A549 (cell line): Measurements from ENCODE around the gene NSL1. TPM values are rescaled to one million over a fixed set of nuclear protein-coding genes. Genes with fewer than 3 reads are reported as not detected.
A peak's percentile ranks its signal among the peaks of the same experiment; 100 is the strongest.

Experiments
- ATAC-seq, 2 experiments: fragments of 200-7000 bp in 1 of 2; fragments of >200 bp in 1 of 2; cut with Nextera tagmentation in 1 of 2; cut with Tn5 transposase in 1 of 2; 3 replicates each; pipeline versions ENCODE4 v1.8.0 to v1.9.1; 2018 to 2020; ENCODE audit warnings: mild to moderate bottlenecking in 1 of 2, moderate library complexity in 1 of 2
- CTCF ChIA-PET: fragments of 300-600 bp; sonication (Branson Sonifier 250); formaldehyde crosslinking; extraction: SDS; loops from one replicate; lab custom pipeline; 2021; ENCODE audit warnings: antibody characterized with exemption, inconsistent platforms; lab: Yijun Ruan, JAX
- POLR2A ChIA-PET: fragments of 350-600 bp; formaldehyde crosslinking; extraction: SDS; loops from one replicate; lab custom pipeline; 2021; ENCODE audit warnings: antibody characterized with exemption, inconsistent platforms; lab: Yijun Ruan, JAX
- DNase-seq, 2 experiments: peaks; one replicate each; pipeline versions ENCODE4 v3.0.0 to v3.0.0-alpha.2; 2011 to 2016; ENCODE audit warnings: low read depth in 1 of 2, low spot score in 1 of 2
- FAIRE-seq: peaks from 2 replicates; lab custom pipeline; 2011; peaks lifted over from hg19 to GRCh38; lab: Jason Lieb, UNC
- H3K27ac ChIP-seq, 2 experiments: fragments of >200 bp; sonication (Bioruptor Twin); formaldehyde crosslinking; 3 replicates each; pipeline ENCODE4 v1.5.1; 2016 to 2017
- H3K4me1 ChIP-seq: fragments of >200 bp; sonication (Bioruptor Twin); formaldehyde crosslinking; 3 replicates; pipeline ENCODE4 v1.6.1; 2016
- H3K4me2 ChIP-seq: fragments of >200 bp; sonication (Bioruptor Twin); formaldehyde crosslinking; 3 replicates; pipeline ENCODE4 v1.6.1; 2016
- H3K4me3 ChIP-seq: fragments of >200 bp; sonication (Bioruptor Twin); formaldehyde crosslinking; 3 replicates; pipeline ENCODE4 v1.5.1; 2016
- H3K9me3 ChIP-seq: fragments of >200 bp; sonication (Bioruptor Twin); formaldehyde crosslinking; 3 replicates; pipeline ENCODE4 v1.6.1; 2016
- BHLHE40 ChIP-seq: IDR thresholded peaks from 2 replicates; pipeline ENCODE4 v1.6.1; 2012; ENCODE audit warnings: low read depth, low read length, inconsistent platforms
- CHD4 ChIP-seq: fragments of 200-600 bp; sonication (generic); IDR thresholded peaks from 2 replicates; pipeline ENCODE4 v1.6.1; 2016; ENCODE audit warnings: antibody characterized with exemption, mild to moderate bottlenecking, borderline replicate concordance
- CTCF ChIP-seq: fragments of >200 bp; sonication (Bioruptor Twin); formaldehyde crosslinking; IDR thresholded peaks from 3 replicates; pipeline ENCODE4 v1.5.1; 2016
- EP300 ChIP-seq, 2 experiments: fragments of >200 bp; sonication (Bioruptor Twin); formaldehyde crosslinking; IDR thresholded peaks; 2 replicates in 1 of 2; 3 replicates in 1 of 2; pipeline ENCODE4 v1.6.1; 2016 to 2017
- FOXS1 ChIP-seq: fragments of 250-450 bp; sonication (Bioruptor Pico); IDR thresholded peaks from 2 replicates; pipeline ENCODE4 v1.5.0; 2020; ENCODE audit warnings: mild to moderate bottlenecking, moderate library complexity
- HEYL ChIP-seq: fragments of 250-450 bp; sonication (Bioruptor Pico); IDR thresholded peaks from 2 replicates; pipeline ENCODE4 v1.8.0; 2021; ENCODE audit warnings: mild to moderate bottlenecking, moderate library complexity
- HOXB13 ChIP-seq: fragments of 250-450 bp; sonication (Bioruptor Pico); IDR thresholded peaks from 2 replicates; pipeline ENCODE4 v1.5.0; 2020; ENCODE audit warnings: low read depth, mild to moderate bottlenecking, moderate library complexity
- JUNB ChIP-seq: fragments of >200 bp; sonication (Bioruptor Twin); formaldehyde crosslinking; IDR thresholded peaks from 2 replicates; pipeline ENCODE4 v1.6.1; 2016
- KDM1A ChIP-seq: fragments of 200-600 bp; sonication (generic); IDR thresholded peaks from 2 replicates; pipeline ENCODE4 v1.6.1; 2016; ENCODE audit warnings: low read depth, mild to moderate bottlenecking
- MAX ChIP-seq: IDR thresholded peaks from 2 replicates; pipeline ENCODE4 v1.6.1; 2012
- MAZ ChIP-seq: fragments of 150-350 bp; IDR thresholded peaks from 2 replicates; pipeline ENCODE4 v1.6.1; 2014; ENCODE audit warnings: antibody characterized with exemption, low read depth, low read length, borderline replicate concordance
- NFE2L2 ChIP-seq: fragments of 150-350 bp; conservative IDR thresholded peaks from 2 replicates; pipeline ENCODE4 v1.6.1; 2014; ENCODE audit warnings: low read length
- NR3C1 ChIP-seq: fragments of >200 bp; sonication (Bioruptor Twin); formaldehyde crosslinking; IDR thresholded peaks from 3 replicates; pipeline ENCODE4 v1.6.1; 2017
- PBX3 ChIP-seq: IDR thresholded peaks from 2 replicates; pipeline ENCODE4 v1.6.1; 2012
- PHF8 ChIP-seq: fragments of 200-600 bp; sonication (generic); IDR thresholded peaks from 2 replicates; pipeline ENCODE4 v1.6.1; 2016; ENCODE audit warnings: low read depth, mild to moderate bottlenecking, antibody characterized with exemption, moderate library complexity, borderline replicate concordance
- RAD21 ChIP-seq, 2 experiments: fragments of >200 bp in 1 of 2; sonication (Bioruptor Twin) in 1 of 2; formaldehyde crosslinking in 1 of 2; IDR thresholded peaks in 1 of 2; conservative IDR thresholded peaks in 1 of 2; 2 replicates in 1 of 2; 3 replicates in 1 of 2; pipeline ENCODE4 v1.6.1; 2012 to 2018; ENCODE audit warnings: inconsistent platforms in 1 of 2
- RCOR1 ChIP-seq: fragments of 150-350 bp; IDR thresholded peaks from 2 replicates; pipeline ENCODE4 v1.6.1; 2014; ENCODE audit warnings: antibody characterized with exemption, low read length, low read depth
- SMC3 ChIP-seq: fragments of >200 bp; sonication (Bioruptor Twin); formaldehyde crosslinking; IDR thresholded peaks from 3 replicates; pipeline ENCODE4 v1.6.1; 2018; ENCODE audit warnings: inconsistent platforms
- ZFP36 ChIP-seq: fragments of 450-650 bp; IDR thresholded peaks from 2 replicates; pipeline ENCODE4 v1.6.1; 2014; ENCODE audit warnings: borderline replicate concordance; ENCODE audit not compliant: partially characterized antibody
- WGBS: methylation state at CpG from one replicate; pipeline ENCODE4 v1.1.6; 2017; ENCODE audit errors: missing lambda C conversion rate; 5-methylcytosine and 5-hydroxymethylcytosine counted together
- polyA plus RNA-seq, 4 experiments: library from polyadenylated mRNA; depleted of rRNA in 3 of 4; stranded (reverse); fragments of >200 nt; fragmentation: RNase III in 1 of 4; extraction: RNeasy Plus Mini Kit Qiagen cat#74134 plus additional on column Dnase treatment in 1 of 4; gene quantifications; 2 replicates in 3 of 4; 3 replicates in 1 of 4; pipeline ENCODE4 v1.2.3, GENCODE V29; 2011 to 2017
- TF ChIP-seq, protein P1 (sequence below): fragments of 150-350 bp; IDR thresholded peaks from 2 replicates; pipeline ENCODE4 v1.6.1; 2014; ENCODE audit warnings: low read depth, mild to moderate bottlenecking, low read length
- TF ChIP-seq, protein P2 (sequence below): fragments of >200 bp; sonication (Bioruptor Twin); formaldehyde crosslinking; IDR thresholded peaks from 2 replicates; pipeline ENCODE4 v1.6.1; 2016
- TF ChIP-seq, protein P3 (sequence below): IDR thresholded peaks from 2 replicates; pipeline ENCODE4 v1.6.1; 2012; ENCODE audit warnings: low read depth, borderline replicate concordance

Gene NSL1
- polyA plus RNA-seq, 2 of the 4 experiments (the other 2 are of a cell fraction) = 44.9 to 47.9 TPM

GRCh38 chr1:212700892-212701819 is 90.4 kb downstream of the NSL1 start:
- peaks cover 16% of the 10 kb centered on the region; the same call in 2 of the 3 replicates for H3K4me1 ChIP-seq
- POLR2A ChIA-PET = interaction anchor here (0.9 to 1.3 kb wide), 3 partner anchors 33 to 92 kb away, joined by 3 to 4 read pairs (median 3); no protein-coding TSS in a partner anchor
- peak overlapping the region; percentile 92 for H3K4me2 ChIP-seq
- FAIRE-seq = no peak
- H3K9me3 ChIP-seq = no peaks in the 10 kb centered on the region
- H3K4me3 ChIP-seq = peak overlapping the region; percentile 95
- CTCF ChIA-PET = interaction anchor here (0.6 to 2.4 kb wide), 25 partner anchors 16 to 630 kb away, joined by 3 to 33 read pairs (median 3); no protein-coding TSS in a partner anchor
- peak; percentile 38 to 74 for DNase-seq
- peak; percentile 47 for TF ChIP-seq CTCF
- no peak for TF ChIP-seq HOXB13 (CRISPR knock-in tag)
- TF ChIP-seq RAD21 (conservative IDR thresholded peaks at IDR 0.05 in 1 of 2, IDR thresholded peaks at IDR 0.05 in 1 of 2) = peak in 1 of 2 experiments; percentile 36; a peak in 1 of 5 replicates
- no peak for TF ChIP-seq NFE2L2
- no peak for TF ChIP-seq MAZ
- no peak for TF ChIP-seq RCOR1
- TF ChIP-seq, all 56 proteins: peak for 2
- peak; percentile 69 to 85 for ATAC-seq
- peak overlapping the region; percentile 87 to 90 for H3K27ac ChIP-seq
- WGBS = 8% methylated on average over 23 of the region's 27 CpGs

- Histone ChIP-seq H3K9me3 (no peaks in the 10 kb centered on the region), H3K27ac (peak overlapping the region; percentile 87 to 90), H3K4me3 (peak overlapping the region; percentile 95), H3K4me2 (peak overlapping the region; percentile 92), H3K4me1 (peaks cover 16% of the 10 kb centered on the region; the same call in 2 of the 3 replicates)
- ChIA-PET CTCF (interaction anchor here (0.6 to 2.4 kb wide), 18 partner anchors 17 to 629 kb away, joined by 3 to 33 read pairs (median 3); no protein-coding TSS in a partner anchor), POLR2A (interaction anchor here (1.3 kb wide), 1 partner anchor 91 kb away, joined by 3 read pairs; no protein-coding TSS in a partner anchor)
- 1% methylated on average over 23 of the region's 56 CpGs for WGBS
- ATAC-seq = peak; percentile 47 to 64
- DNase-seq = peak; percentile 29 to 53
- TF ChIP-seq JUNB (no peak), PBX3 (peak; percentile 23; the same call in 1 of the 2 replicates), BHLHE40 (no peak), RAD21 (conservative IDR thresholded peaks at IDR 0.05 in 1 of 2, IDR thresholded peaks at IDR 0.05 in 1 of 2) (no peak), PHF8 (peak; percentile 6; the same call in 1 of the 2 replicates)
- FAIRE-seq = no peak
Measured at GRCh38 chr1:212700223-212700891, 91.2 kb downstream of the NSL1 start.

GRCh38 chr1:212699625-212700222 is 91.9 kb downstream of the NSL1 start, which contains the start of gene BATF3:
Gene BATF3 (minus strand): TSS chr1:212699840. CDS start chr1:212699762, 78 bp downstream.
- WGBS = no CpG with 5 or more reads among the region's 79 CpGs
- peak within 1 kb of the TSS; percentile 92 for H3K4me2 ChIP-seq
- ChIA-PET CTCF (interaction anchor here (0.6 to 4.8 kb wide), 17 partner anchors 10 to 307 kb away, joined by 3 to 44 read pairs (median 4); no protein-coding TSS in a partner anchor), POLR2A (interaction anchor here (1.0 to 2.2 kb wide), 3 partner anchors 32 to 92 kb away, joined by 4 to 6 read pairs (median 4); partner anchors contain the start of genes ATF3 and NSL1)
- peak; percentile 21 to 36 for DNase-seq
- H3K27ac ChIP-seq = peak within 1 kb of the TSS; percentile 87 to 90
- ATAC-seq = peak; percentile 48 to 60
- peaks cover 16% of the 10 kb centered on the region; the same call in 2 of the 3 replicates for H3K4me1 ChIP-seq
- peak within 1 kb of the TSS; percentile 95 for H3K4me3 ChIP-seq
- FAIRE-seq = no peak
- H3K9me3 ChIP-seq = no peaks in the 10 kb centered on the region
- TF ChIP-seq, protein P1, sequence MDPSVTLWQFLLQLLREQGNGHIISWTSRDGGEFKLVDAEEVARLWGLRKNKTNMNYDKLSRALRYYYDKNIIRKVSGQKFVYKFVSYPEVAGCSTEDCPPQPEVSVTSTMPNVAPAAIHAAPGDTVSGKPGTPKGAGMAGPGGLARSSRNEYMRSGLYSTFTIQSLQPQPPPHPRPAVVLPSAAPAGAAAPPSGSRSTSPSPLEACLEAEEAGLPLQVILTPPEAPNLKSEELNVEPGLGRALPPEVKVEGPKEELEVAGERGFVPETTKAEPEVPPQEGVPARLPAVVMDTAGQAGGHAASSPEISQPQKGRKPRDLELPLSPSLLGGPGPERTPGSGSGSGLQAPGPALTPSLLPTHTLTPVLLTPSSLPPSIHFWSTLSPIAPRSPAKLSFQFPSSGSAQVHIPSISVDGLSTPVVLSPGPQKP = no peak
- TF ChIP-seq, protein P2, sequence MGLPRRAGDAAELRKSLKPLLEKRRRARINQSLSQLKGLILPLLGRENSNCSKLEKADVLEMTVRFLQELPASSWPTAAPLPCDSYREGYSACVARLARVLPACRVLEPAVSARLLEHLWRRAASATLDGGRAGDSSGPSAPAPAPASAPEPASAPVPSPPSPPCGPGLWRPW = no peak
- no peak for TF ChIP-seq SMC3
- no peak for TF ChIP-seq NR3C1
- TF ChIP-seq FOXS1 = no peak
- TF ChIP-seq HEYL (CRISPR knock-in tag) = no peak
- TF ChIP-seq NFE2L2 = no peak
- TF ChIP-seq MAX = peak; percentile 32
- TF ChIP-seq PHF8 = 0 out of 2 replicates have a peak, but pooled peaks have one; percentile 70
- TF ChIP-seq, protein P3, sequence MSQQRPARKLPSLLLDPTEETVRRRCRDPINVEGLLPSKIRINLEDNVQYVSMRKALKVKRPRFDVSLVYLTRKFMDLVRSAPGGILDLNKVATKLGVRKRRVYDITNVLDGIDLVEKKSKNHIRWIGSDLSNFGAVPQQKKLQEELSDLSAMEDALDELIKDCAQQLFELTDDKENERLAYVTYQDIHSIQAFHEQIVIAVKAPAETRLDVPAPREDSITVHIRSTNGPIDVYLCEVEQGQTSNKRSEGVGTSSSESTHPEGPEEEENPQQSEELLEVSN = peak; percentile 82
- TF ChIP-seq MAZ = no peak
- TF ChIP-seq EP300 (IDR thresholded peaks at IDR 0.05) = no peak
- no peak for TF ChIP-seq RAD21 (conservative IDR thresholded peaks at IDR 0.05 in 1 of 2, IDR thresholded peaks at IDR 0.05 in 1 of 2)
- no peak for TF ChIP-seq ZFP36
- TF ChIP-seq CHD4 = no peak
- no peak for TF ChIP-seq KDM1A
